Renal cortical epithelial cell (primary cell): ENCODE data around the gene DCC. TPM values are rescaled to one million over a fixed set of nuclear protein-coding genes. Genes with fewer than 3 reads are reported as not detected.

ENCODE experiments used
- DNase-seq: peaks from one replicate; pipeline ENCODE4 v3.0.0-alpha.2; 2011; ENCODE audit warnings: low read depth
- total RNA-seq: library from RNA; depleted of rRNA; stranded (reverse); fragments of >200 nt; gene quantifications from 2 replicates; pipeline ENCODE4 v1.2.3, GENCODE V29; 2014

DCC gene
- total RNA-seq, 1 donor from 2014 or later = not detected

DNA sequence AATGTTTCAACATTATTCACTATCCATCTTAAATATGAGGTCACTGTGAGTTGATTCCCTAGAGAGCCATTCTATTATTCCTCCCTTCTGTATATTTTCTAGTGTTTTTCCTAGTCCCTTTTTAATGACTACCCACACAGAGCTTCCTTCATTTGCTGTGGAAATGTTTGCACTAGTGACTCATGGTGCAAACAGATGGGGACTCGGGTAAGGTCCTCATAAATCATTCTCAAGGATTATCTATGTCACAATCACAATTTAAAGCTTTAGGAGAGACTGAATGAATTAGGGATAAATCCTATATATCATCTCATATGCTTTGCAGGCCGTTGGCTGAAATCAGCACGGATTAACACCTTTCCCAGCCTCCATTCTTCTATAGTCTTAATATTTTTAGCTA lies 159.6 kb downstream of the DCC start:
- DNase-seq = peak; percentile 36

DNA sequence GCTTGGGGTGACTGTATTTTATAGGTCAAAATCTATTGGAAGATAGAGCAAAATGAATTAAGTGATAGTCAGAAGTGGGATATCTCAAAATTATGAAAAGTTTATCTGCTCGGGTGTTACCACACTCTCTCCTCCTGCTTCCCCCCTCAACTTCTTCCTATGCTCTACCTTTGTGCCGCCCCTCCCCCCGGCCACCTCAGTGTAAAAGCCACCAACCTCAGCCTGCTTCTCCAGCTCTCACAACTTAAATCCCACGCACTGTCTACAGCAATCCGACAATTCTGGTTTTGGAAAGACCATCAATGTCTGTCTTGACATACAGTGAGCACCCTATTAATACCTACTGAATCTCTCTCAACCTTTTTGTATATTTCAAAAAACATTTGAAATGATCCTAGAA lies 164.6 kb downstream of the DCC start:
- DNase-seq = no peak

DNA sequence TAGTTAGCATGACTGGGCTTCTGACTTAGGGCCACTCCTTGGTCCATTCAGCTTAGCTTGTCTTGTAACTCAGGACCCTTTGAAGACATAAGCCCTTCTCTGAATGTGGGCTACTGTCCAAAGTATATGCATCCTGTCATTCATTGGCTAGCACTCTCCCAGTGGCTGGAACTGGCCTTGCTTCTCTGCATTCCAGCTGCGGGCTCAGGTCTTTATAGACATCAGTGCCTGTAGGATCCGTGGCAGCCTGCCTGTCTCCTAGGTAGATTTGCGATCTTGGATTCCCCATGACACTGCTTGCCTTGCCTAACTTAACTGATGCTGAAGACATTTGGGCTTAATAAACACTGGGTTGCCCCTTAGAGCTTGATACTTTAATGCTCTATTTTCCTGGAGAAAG lies 170.1 kb downstream of the DCC start:
- DNase-seq = no peak

DNA sequence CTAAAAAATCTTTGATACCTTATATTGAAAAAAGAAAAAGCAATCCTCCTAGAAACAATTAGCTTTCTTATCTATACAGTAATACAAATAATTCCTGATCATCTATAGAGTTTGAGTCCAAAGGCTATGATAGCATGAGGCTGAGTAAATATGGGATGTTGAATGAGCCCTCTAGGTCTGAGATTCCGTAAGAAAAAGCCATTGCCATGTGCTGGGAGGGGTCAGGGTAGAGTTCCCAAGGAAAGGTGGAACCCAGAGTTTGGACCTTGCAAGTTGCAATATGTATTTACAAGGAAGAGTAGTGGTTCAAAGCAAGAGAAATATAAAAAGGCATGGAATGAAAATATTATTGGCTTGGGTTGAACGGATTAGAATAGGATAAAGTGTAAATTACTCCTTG lies 178.1 kb downstream of the DCC start:
- DNase-seq = no peak

DNA sequence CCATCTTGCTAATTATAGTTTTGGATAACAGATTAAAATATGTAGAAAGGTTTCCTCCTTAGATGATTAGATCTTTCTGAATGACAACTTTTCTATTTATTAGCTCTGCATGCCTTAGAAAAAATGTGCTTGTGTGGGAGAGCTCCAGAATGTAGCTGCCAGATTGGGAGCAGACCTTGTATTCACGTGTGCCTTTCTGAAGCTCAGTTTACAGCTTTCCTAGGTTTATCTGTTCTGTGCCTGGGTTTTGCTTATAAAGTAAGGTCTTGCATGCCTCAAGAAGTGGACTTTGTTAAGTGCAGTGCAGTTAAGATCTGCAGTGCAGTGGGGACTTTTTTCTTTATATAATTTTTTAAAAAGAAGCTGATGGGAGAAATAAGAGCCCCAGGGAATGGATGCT lies 179.0 kb downstream of the DCC start:
- DNase-seq = no peak

DNA sequence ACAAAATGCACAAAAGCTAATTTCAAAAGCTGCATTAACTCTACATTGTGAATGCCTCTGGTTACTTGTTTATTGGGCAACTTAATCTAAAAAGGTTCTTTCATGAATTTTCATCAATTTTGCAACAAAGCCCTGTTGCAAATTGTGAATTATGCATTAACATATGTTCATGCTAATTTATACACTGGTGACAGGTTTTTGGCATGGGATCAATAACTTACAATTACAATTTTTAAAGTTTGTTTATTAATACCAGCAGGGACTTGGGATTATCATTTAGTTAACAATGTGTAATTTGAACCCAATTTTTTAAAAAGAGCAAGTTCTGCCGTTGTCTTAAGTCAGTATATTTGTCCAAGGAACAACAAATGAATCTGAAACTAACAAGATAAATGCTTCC lies 183.6 kb downstream of the DCC start:
- no peak for DNase-seq

DNA sequence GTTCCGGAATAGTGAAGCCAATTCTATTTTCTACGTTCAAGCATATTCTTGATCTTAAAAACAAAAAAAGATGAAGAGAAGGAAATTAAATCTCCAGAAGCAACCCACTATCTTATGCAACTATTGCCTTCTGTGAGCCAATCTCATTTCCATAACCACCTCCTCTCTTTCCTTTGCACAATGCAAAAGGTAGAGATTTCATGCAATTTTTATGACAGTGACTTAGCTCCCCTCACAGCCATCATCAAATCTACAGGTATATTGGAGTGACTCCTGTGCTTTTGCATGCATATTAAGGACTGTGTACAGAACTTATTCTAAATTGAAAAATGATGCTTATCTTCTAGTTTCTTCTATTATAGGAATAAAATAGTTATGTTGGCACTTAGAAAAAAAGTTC lies 191.8 kb downstream of the DCC start:
- DNase-seq = no peak

DNA sequence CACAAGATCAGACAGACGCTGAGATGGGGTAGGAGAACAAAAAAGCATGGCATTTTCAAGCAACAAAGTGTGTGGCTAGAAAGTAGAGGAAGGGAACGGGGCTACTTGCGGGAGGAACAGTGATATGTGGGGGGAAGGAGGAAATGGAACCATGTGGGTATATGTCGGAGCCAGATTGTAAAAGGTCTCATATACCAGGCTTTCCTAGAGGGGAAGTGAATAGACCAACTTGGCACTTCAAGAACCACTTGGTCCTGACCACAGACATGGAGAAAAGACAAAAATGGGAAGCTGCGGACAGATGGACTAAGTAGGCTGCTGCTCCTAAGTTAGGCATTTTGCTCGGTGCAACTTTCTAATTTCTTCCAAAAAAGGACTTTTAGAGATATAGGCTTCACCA lies 196.0 kb downstream of the DCC start:
- no peak for DNase-seq

DNA sequence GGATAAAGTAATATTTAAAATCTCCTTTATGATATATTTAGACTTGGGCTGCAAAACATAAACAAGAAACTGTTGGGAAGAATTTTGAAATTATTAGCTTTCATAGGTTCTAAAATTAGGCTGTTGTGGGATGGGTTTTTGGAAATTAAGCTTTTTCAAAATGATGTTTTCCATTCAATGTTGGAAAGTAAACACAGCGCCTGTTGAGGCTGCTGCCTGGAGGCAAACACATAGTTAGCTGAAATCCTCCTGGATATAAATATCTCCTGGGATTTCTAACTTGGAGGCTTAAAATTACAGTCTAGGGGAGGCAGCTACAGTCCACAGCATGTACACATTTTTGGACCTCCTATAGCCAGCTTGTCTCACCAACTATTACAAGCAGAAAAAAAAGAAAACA lies 197.3 kb downstream of the DCC start:
- DNase-seq = no peak

DNA sequence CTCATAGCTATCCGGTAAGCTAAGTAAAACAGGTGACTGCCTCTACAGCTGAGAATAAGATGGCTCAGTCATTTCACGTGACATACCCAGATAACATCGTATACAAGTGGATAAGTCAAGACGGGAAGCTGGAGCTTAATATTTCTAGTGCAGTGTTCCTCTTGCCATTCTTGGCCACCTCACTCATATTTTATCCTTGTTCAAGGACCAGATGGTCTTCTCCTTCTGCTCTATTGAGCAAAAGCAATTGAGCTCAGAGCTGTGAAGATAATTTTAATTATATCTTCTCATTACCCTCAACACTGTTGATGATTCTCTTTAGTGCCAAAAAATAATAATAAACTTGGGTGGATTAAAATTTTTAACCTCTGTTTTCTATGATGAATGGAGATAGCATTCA lies 201.1 kb downstream of the DCC start:
- DNase-seq = no peak

DNA sequence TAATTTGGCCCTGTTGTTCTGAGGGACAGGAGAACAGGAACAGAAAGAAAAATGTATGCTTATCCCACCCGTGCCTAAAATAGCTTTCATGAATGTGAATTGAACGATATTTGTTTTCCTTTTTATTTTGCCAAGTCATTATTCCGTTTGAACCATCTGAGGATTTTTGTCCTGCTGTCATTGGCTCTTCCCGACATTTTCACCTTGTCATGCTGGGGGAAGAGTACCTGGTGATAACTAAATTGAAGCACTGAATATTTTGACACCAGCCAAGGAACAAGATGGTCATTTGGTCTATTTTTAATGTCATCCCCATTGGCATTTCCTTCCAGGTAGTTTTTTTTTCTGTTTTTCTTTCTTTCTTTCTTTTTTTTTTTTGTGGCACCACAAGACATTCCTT lies 204.1 kb downstream of the DCC start:
- DNase-seq = no peak

DNA sequence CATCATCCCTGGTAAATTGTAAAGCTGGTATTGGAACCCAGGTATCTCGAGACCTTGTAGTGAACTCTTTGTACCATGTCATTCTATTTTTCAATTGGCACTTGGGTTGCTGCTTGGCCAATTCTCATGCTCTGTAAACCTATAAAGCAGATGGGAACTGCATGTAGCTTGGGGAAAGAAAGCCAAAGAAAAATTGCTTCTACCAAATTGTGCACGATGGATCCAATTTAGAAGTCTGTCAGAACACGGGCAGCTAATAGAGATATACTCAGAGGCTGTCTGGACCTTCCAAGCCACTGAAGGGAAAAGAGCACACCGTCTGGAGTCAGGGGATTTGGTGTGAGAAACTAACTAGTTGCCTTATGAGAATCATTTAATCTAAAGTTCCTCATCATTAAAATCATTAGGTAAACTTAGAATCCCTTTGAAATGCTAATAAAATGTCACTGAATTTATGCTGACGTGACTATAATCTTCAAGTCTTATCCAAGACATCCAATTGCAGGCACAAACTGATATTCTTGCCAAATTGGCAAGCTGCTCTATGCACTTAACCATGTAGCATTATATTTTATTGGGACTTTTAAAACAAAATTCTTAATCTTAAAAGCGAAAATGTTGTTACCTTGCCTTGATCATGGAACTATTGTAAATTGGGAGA lies 206.8 kb downstream of the DCC start:
- no peak for DNase-seq

DNA sequence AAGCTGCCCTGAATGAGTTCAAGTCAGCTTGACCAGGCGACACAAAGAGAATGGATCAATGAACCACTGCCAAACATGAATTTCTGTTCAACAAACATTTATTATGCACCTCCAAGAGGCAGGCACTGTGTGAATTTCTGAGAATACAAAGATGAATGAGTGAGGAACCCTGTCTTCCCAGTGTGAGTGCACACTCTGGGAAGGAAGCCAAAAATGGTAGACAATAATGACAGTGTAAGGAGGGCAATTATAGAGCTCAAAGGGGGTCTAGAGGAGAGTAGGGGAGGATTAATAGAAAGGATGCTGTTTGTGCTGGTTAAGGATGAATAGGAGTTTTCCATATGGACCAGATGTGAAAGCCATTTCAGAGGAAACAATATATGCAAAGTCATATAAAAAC lies 213.4 kb downstream of the DCC start:
- no peak for DNase-seq

DNA sequence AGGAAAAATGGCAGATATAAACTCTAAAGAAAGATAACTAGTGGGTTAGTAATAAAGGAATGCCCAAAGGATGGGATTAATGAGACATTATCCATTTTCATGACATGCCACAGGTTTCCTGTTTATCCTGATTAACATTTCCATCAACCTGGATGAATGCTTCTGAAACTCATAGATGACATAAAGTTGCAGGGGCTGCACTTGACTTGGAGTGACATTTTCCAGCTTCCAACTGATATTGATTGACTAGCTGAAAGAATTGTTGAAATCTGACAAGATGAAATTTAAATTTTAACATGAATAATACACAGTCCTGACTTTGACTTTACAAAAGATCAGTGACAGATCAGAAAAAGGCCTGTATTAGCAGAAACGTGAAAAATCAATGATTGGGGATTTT lies 214.2 kb downstream of the DCC start:
- DNase-seq = no peak

DNA sequence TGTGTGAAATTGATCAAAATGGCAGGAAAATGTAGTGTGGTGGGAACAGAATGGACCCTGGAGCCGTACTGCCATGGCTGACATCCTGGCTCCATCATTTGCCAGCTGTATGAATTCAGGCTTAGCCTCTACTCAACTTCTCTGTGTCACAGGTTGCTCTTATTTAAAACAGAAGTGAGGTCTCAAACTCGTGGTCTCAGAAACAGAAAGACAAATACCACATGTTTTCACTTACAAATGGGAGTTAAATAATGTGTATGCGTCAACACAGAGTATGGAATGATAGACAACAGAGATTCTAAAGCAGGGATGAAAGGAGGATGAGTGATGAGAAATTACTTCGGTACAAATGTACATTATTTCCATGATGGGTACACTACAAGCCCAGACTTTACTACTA lies 227.4 kb downstream of the DCC start:
- DNase-seq = no peak

DNA sequence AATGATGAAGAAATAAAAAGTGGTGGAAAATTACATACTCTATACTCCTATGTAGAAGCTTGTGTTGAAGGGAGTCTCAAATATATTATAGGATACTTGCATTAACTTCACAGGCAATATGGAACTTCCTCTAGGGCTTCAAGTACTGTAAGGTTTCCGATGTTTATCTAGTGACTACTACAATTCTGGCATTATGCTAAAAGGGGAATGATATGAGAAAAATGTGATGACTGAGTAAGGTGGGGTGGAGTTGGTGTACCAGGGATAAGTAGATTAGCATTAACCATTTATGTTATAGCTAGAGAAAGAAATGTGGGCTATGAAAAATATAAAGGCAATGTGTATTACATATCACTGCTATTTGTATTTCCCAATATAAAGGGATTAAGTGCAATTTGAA lies 229.5 kb downstream of the DCC start:
- DNase-seq = no peak

DNA sequence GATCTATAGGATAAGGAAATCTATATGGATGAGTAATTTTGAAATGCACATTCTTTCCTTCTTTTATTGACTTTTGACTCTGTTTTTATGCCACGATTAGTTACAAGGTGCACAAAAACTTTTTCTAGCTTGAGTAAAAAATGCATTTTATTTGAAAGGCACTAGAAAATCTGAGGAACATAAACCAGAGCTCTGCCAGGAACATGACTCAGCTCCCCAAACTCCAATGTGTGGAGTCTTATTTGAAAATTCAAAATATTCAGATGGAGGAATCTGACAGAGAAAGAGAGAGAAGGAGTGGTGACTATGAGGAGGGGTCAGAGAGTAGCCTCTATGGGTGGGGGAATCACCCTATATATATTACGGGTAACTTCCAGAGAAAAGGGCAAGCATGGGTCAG lies 231.0 kb downstream of the DCC start:
- DNase-seq = no peak

DNA sequence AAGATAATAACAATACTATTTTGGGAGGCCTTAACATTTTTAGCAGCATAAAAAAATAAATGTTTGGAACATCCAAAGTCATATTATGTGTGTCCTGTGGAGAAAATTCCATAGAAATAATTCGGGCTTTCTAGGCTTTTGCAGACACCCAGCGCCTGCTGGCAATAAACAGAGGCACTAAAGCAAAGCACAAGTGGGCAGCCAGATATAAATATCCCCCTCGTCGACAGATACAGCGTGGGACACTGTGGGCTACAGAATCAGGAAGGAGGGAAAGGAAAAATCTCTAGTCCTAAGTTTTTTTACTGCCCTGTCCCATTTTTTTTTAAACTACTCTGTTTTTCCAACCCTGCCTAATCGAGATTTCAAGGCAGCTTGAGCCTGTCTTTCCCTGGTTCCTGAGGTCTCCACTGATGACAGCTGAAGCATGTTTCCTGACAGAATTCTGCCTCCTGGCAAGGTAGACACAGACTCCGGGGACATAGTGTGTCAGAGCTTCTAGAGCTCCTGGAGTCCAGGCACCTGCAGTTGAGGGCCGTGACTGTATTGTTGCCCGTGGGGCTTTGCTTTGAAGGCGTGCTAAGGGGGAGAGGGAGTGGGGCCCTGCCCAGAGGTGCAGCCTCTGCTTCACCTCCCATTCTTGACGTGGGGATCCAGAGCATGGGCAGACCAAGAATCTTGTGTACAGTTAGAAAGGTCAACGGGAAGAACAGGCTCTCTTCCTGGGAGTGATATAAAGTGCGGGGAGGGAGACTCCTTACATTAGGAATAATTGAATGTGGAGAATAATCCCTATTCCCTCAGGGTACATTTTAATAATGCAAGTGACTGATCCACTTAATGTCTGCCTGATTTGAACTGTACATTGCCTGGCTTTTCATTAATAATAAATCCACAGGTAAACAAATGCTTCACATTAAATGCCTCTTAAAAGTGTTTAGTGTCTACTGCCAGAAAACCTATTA lies 232.3 kb downstream of the DCC start:
- no peak for DNase-seq

DNA sequence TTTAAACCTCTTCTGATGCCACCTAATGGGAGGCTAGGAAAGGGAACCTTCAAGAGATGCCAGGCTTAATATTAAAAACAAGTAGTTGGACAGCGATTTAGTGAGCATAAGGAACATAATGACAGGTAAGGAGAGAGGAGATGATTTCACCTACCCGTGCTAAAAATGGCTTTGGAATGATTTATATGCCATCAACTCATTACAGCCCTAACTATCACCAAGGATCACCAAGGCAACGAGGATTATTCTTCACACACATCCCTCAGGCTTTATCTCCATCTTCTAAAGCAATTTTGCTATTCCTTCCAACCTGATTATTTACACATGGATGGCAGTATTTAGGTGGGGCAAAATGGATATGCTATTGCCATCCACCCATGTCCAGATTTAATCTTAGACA lies 237.8 kb downstream of the DCC start:
- DNase-seq = no peak

DNA sequence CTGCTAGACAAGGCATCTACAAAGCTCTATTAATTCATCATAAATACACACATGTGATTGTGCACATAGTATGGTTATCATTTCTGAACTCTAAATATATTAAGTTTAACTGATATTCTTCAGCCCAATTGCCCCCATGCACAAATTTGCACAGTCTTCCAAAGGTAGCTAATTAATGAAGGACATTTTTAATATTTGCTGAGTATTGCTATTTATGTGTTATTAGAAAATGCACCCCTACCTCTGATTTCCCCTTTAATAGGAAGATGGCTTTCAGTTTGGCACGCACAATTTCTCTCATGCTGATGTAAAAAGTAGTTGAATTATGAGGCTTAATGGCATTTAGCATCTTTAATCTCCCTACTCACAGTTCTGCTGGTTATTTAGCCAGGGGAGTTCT lies 242.1 kb downstream of the DCC start:
- DNase-seq = no peak

DNA sequence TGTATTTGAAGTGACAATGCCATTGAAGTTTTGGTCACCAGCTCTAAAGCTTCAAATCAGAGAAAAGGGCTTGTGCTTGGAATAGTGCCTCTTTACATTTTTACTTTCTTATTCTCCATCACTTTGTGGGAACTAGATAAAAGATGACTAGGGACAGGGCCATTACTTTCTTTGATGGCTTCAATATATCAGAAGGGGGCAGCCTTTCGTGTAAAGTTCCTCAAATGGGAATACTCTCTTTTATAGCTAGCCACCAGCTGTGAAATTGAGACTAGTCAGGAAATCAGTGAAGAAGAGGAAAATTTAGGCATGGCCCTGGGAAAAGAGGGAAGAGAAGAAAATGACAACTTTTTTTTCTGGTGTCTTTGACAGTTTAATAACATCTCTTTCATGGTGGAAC lies 242.5 kb downstream of the DCC start:
- DNase-seq = no peak

DNA sequence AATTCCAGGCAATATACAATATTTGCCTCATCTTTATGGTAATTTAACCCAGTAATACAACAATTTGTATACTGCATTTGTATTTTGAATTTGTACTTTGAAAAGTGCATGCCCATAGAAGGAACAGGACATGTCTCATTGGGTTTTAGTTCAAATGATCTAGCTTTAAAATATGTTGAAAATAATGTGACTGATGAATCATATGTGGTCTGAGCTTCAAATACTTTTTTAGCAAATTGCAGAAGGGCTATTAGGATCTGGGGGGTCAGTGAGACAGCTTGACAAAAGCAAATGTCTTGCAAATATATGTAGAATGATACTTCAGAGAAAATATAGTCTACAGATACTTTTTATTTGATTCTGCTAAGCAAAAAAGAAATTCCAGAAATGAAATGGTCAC lies 248.9 kb downstream of the DCC start:
- DNase-seq = peak; percentile 6

DNA sequence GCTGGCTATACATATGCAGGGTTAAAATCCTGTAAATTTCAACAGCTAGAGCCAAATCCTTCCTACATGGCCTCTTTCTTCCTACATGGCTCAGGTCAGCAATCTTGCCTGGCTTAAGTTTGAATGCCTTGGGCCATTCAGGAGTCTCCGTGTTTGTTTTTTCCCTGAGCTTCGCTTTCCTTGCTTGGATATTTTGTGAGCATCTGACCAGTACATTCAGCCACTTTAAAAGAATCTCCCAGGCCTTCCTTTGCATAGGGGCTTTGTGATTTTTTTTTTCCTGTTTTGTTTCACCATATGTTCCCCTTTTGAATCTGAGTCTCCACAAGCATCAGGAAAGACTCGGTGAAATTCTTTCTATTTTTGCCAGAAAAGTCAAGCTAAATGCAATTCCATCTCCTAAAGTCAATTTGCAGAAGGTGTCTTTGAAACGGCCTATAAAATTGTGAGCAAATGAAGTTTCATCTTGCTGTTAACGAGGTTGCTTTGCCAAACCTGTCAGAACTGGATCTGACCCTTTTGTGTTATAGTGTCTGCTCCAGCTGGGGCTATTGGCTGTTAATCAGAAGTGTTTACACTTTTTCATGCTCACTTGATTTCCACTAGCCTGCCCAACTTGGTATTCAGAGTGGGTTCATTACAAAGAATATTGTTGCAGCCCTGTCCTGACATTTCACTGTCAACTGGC lies 256.9 kb downstream of the DCC start:
- DNase-seq = no peak
